Measurements from ENCODE around the gene HNRNPK. TPM values are rescaled to one million over a fixed set of nuclear protein-coding genes. Genes with fewer than 3 reads are reported as not detected.
"Not testable (repeated sequence)": the region's sequence is repeated elsewhere in the genome, so short reads cannot be mapped to it uniquely, and the experiment has no call there.

The HNRNPK gene
- total RNA-seq, 3 donors from 2014 or later, result 929 to 978 (median 948) TPM

DNA sequence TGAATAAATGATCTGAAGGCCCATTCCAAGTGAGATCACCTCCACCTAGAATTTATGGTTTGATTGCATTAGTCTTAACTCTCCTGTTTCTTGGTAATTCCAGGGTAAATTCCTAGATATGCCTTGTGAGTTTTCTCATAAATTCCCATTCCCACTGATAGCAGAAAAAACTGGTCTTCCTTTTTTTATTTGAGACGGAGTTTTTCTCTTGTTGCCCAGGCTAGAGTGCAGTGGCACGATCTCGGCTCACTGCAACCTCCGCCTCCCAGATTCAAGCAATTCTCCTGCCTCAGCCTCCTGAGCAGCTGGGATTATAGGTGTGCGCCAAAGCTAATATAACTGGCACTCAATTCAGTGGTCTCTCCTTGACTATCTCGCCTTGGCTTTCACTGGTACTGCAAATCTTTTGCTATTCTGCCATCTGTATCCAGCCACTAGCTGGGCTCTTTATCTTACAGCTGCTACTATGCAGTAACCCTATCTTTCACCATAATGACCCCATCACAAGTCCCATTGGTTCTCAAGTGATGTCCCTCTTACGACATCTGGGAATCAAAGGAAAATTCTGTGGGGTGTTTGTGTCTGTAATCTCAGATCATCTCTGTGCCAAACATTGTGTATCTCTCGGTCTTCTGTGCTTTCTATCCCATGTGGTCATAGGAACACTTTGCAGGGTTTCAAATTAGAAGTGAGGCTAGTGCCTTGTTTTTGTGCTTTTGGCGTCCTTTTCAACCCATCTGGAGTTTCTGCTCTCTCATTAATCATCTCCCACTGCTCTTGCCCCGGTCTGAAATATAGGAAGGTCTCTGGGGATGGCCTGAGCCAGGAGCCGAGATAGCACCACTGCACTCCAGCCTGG, 14.4 kb downstream of the HNRNPK start:
- Mint-ChIP-seq H3K36me3 (ENCODE audit: insufficient read depth) (peaks cover 28% of the 10 kb centered on the region), H3K27me3 (ENCODE audit: low read depth) (no peaks in the 10 kb centered on the region), H3K4me1 (ENCODE audit: low read depth) (peaks cover 10% of the 10 kb centered on the region), H3K9me3 (no peaks in the 10 kb centered on the region), H3K4me3 (no peak overlapping the region)
- peak; percentile 35 to 40 for ATAC-seq
- no peak for DNase-seq

DNA sequence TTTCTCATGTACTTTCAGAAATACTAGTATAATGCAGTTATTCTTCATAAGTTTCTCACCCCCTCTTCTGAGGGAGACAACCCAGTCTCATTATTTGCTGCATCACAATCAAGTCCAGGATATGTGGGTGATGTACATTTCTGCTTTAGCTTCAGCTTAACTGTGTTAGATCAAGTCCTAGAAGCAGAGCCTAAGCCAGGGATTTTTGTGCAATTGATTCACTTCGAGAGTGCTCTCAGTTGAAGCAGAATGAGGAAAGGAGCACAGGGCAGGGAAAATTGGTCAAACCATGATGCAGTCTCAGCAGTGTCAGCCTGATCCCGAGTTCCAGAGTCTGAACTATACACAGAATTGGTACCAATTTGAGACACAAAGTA, 15.1 kb downstream of the HNRNPK start:
- ATAC-seq (peak in 1 of 2 donors; percentile 18), DNase-seq (no peak)
- Mint-ChIP-seq H3K4me1 (ENCODE audit: low read depth) (peaks cover 5% of the 10 kb centered on the region), H3K4me3 (no peak overlapping the region), H3K27me3 (ENCODE audit: low read depth) (no peaks in the 10 kb centered on the region), H3K36me3 (ENCODE audit: insufficient read depth) (peaks cover 22% of the 10 kb centered on the region), H3K9me3 (no peaks in the 10 kb centered on the region)

DNA sequence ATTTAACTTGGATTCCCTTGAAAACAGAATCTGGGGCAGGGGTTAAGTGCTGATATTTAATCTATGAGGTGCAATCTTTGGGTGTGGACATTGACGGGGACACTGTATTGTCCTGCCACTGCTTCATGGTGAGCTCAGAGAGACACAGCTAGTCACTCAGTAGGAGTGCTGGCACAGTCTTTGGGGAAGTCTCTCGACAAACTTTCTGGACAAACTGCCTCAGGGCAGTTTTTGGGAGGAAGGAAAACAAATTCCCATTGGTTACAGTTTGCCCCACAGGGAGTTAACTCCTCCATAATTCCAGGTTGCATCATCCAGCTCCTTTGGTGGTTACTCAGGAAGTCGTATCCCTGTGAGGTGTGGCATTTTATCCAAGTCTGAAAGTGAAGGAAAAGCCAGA, 17.9 kb downstream of the HNRNPK start:
- no peak for ATAC-seq
- Mint-ChIP-seq H3K4me1 (ENCODE audit: low read depth) (no peaks in the 10 kb centered on the region), H3K9me3 (no peaks in the 10 kb centered on the region), H3K27me3 (ENCODE audit: low read depth) (no peaks in the 10 kb centered on the region), H3K4me3 (no peak overlapping the region), H3K36me3 (ENCODE audit: insufficient read depth) (peaks cover 4% of the 10 kb centered on the region)
- no peak for DNase-seq

DNA sequence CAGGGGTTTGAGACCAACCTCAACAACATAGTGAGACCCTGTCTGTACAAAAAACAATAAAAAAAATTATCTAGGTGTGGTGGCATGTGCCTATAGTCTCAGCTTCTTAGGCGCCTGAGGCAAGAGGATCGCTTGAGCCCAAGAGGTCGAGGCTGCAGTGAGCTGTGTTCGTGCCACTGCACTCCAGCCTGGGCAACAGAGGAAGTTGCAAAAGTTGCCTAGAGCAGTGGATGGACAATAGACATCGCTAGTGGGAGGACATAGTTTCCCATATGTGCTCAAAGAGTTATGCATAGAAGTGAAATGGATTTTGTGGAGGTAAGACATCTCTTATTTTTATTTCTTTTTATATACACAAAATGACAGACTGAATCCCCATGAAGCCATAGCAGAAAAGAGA, 19.0 kb downstream of the HNRNPK start:
- peaks cover 8% of the 10 kb centered on the region for H3K4me1 Mint-ChIP-seq (ENCODE audit: low read depth)
- H3K36me3 Mint-ChIP-seq (ENCODE audit: insufficient read depth), result no peaks in the 10 kb centered on the region
- H3K27me3 Mint-ChIP-seq (ENCODE audit: low read depth), result no peaks in the 10 kb centered on the region
- ATAC-seq, result no peak
- no peaks in the 10 kb centered on the region for H3K9me3 Mint-ChIP-seq
- H3K4me3 Mint-ChIP-seq, result no peak overlapping the region
- no peak for DNase-seq

DNA sequence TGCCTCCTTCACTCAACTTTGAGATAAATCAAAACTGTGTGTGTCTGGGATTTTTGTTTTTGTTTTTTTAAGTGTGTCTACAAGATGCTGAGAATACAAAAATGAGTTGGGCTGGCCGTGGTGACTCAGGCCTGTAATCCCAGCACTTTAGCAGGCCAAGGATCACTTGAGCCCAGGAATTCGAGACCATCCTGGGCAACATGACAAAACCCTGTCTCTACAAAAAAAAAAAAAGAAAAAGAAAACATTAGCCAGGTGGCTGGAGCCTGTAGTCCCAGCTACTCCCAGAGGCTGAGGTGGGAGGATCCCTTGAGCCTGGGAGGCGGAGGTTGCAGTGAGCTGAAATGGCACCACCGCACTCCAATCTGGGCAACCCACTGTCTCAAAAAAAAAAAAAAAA, 21.0 kb downstream of the HNRNPK start:
- Mint-ChIP-seq H3K27me3 (ENCODE audit: low read depth) (no peaks in the 10 kb centered on the region), H3K4me1 (ENCODE audit: low read depth) (peaks cover 17% of the 10 kb centered on the region), H3K4me3 (no peak overlapping the region), H3K9me3 (no peaks in the 10 kb centered on the region), H3K36me3 (ENCODE audit: insufficient read depth) (peaks cover 2% of the 10 kb centered on the region)
- DNase-seq (no peak), ATAC-seq (no peak)

DNA sequence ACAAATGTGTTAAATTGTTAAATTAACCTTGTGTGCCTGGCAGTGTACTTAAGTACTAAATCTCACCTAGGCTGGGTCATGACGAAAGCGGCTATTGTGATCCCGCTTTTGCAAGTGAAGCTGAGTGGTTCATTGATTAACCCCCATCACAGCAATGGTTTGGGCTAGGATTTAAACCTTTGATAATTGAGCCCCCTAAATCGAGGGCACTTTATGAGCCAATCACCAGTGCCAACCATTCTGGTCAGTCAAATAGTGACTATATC, 22.8 kb downstream of the HNRNPK start:
- ATAC-seq (no peak), DNase-seq (no peak)
- Mint-ChIP-seq H3K36me3 (ENCODE audit: insufficient read depth) (peaks cover 2% of the 10 kb centered on the region), H3K9me3 (no peaks in the 10 kb centered on the region), H3K27me3 (ENCODE audit: low read depth) (no peaks in the 10 kb centered on the region), H3K4me1 (ENCODE audit: low read depth) (peaks cover 18% of the 10 kb centered on the region), H3K4me3 (peak overlapping the region; percentile 98)

DNA sequence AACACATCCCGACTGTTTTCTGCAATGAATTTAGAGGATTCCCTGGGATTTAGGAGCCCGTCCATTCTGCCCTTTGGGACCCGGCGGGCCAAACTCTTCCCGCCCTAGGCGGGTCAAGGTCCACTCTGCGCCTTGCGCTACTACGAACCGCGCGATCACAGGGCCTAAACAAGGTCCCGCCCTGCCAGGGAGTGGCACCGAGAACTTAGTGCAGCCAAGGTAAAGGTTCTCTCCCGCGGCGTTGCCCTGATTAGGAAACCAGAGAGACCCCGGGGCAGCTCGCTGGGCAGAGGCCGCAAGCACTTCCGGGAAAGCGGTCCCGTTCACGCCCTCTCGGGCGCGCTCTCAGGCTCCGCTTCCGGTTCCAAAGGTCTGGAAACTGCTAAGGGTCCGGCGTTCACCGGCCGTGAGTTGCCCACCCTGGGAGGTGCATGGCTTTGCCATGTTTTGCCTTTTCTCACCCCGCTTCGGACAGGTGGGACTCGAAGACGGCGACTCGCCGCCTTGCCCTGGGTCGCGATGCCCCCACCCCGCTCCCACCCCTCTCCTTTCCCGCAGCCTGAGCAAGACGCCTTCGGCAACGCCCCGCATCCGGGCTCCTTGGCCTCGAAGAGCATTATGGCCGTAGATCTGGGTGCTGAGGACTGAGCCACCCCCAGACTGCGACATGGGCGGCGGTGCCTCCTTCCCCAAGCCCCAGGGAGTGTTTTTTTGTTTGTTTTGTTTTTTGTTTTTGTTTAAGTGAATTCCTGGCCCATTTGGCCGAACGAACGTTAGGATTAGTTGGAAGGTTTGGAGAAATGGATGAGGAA, 23.4 kb downstream of the HNRNPK start:
- H3K4me3 Mint-ChIP-seq, result peak overlapping the region; percentile 98
- peak; percentile 81 to 84 for ATAC-seq
- H3K36me3 Mint-ChIP-seq (ENCODE audit: insufficient read depth), result peaks cover 2% of the 10 kb centered on the region
- peaks cover 18% of the 10 kb centered on the region for H3K4me1 Mint-ChIP-seq (ENCODE audit: low read depth)
- DNase-seq, result peak; percentile 36
- H3K27me3 Mint-ChIP-seq (ENCODE audit: low read depth), result no peaks in the 10 kb centered on the region
- no peaks in the 10 kb centered on the region for H3K9me3 Mint-ChIP-seq

DNA sequence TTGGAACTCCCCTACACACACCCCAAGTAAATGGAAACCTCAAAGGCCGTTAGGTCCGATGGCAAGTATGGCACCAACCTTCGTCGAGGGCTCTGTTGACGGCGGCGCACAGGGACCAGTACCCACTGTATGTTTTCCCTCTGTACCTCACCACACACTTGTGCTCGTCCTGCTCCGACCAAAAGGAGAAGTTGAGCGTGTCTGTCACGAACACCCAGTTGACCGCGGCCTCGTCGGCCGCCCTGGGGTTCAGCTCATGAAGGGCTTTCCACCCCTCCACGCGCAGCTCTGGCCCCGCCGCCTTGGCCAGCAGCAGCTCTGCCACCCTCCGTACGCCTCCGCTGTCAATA, 24.0 kb downstream of the HNRNPK start:
- peak overlapping the region; percentile 98 for H3K4me3 Mint-ChIP-seq
- H3K36me3 Mint-ChIP-seq (ENCODE audit: insufficient read depth), result peaks cover 2% of the 10 kb centered on the region
- DNase-seq, result no peak
- H3K27me3 Mint-ChIP-seq (ENCODE audit: low read depth), result no peaks in the 10 kb centered on the region
- H3K9me3 Mint-ChIP-seq, result no peaks in the 10 kb centered on the region
- peaks cover 18% of the 10 kb centered on the region for H3K4me1 Mint-ChIP-seq (ENCODE audit: low read depth)
- ATAC-seq, result peak; percentile 53 to 60

DNA sequence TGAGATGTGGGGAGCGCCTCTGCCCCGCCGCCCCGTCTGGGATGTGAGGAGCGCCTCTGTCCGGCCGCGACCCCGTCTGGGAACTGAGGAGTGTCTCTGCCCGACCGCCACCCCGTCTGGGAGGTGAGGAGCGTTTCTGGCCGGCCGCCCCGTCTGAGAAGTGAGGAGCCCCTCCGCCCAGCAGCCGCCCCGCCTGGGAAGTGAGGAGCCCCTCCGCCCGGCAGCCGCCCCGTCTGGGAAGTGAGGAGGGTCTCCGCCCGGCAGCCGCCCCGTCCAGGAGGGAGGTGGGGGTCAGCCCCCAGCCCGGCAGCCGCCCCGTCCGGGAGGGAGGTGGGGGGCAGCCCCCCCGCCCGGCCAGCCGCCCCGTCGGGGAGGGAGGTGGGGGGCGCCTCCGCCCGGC, 31.9 kb downstream of the HNRNPK start:
- not testable (repeated sequence) for H3K27me3 Mint-ChIP-seq (ENCODE audit: low read depth); H3K4me3 Mint-ChIP-seq; ATAC-seq; H3K4me1 Mint-ChIP-seq (ENCODE audit: low read depth); DNase-seq; H3K9me3 Mint-ChIP-seq
- peaks cover 13% of the 10 kb centered on the region for H3K36me3 Mint-ChIP-seq (ENCODE audit: insufficient read depth)

DNA sequence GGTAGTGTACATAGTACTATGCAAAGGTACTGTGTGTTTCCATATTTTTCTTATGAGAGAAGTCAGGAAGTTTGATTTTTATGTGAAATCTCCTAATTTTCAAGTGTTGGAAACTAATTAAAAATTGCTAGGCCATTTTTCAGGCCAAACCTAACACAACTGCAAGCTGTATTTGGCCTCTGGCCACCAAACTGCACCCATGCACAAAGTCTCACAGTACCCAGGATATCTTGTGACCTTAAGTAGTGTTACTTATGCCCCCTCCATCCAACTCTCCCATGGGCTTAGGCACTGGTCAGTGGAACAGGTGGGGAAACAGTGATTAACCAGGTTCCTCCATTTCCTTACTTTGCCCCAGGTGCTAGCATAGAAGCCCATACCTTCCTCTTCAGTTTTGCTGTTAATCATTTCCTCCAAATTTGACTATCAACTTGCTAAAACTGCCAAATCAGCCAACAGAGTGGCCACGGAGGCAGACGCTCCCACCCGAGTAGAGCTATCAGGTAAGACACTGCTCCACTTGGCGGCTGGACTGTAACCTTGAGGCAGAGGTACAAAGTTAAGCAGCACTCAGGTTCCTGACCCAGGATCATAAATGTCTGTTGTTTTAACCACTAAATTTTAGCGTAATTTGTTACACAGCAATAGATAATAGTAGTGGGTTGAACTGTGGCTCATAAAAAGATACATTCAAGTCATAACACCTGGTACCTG, 39.3 kb downstream of the HNRNPK start:
- no peaks in the 10 kb centered on the region for H3K27me3 Mint-ChIP-seq (ENCODE audit: low read depth)
- no peaks in the 10 kb centered on the region for H3K9me3 Mint-ChIP-seq
- no peaks in the 10 kb centered on the region for H3K4me1 Mint-ChIP-seq (ENCODE audit: low read depth)
- peaks cover 25% of the 10 kb centered on the region for H3K36me3 Mint-ChIP-seq (ENCODE audit: insufficient read depth)
- H3K4me3 Mint-ChIP-seq, result no peak overlapping the region
- DNase-seq, result no peak
- ATAC-seq, result no peak

DNA sequence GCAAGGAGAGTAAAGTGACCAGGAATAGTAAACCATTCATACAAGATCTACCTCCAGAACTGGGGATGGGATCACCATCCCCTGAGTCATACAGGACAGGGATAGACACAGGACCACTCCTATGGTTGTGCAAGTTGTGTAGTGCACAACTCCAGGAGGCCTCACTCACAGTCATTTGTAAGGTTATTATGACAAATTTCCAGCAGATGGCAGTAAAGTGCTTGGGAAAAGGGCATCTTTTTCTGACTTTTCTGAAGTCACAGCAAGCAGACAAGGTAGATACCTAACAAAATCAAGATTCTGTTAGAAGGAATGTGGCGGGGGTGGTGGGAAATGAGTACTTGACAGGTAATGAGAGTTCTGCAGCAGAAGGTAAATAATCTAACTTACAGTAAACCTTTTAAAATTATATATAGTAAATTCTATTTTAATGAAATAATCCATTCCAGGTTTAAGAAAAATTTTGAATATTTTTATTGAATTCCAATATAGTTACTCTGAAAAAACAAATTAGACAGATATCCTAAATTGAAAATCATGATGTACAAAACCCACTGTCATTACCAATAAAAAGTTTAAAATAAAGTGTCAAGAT, 42.1 kb downstream of the HNRNPK start:
- Mint-ChIP-seq H3K9me3 (no peaks in the 10 kb centered on the region), H3K4me3 (no peak overlapping the region), H3K4me1 (ENCODE audit: low read depth) (no peaks in the 10 kb centered on the region), H3K36me3 (ENCODE audit: insufficient read depth) (peaks cover 18% of the 10 kb centered on the region), H3K27me3 (ENCODE audit: low read depth) (no peaks in the 10 kb centered on the region)
- DNase-seq, result peak; percentile 6
- peak; percentile 60 to 73 for ATAC-seq

DNA sequence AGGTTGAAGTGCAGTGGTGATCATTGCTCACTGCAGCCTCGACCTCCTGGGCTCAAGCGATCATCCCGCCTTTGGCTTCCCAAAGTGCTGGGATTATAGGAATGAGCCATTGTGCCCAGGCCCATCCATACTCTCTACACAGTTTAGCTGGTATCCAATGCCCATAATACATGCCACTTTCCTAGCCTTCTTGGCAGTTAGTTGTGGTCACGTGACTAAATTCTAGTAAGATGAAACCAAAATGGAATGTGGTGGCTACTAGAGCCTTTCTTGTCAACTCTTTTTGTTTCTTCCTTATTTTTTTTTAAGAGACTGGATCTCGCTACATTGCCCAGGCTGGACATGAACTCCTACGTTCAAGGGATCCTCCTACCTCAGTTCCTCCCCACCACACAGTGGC, 43.5 kb downstream of the HNRNPK start:
- DNase-seq (no peak), ATAC-seq (no peak)
- peaks cover 10% of the 10 kb centered on the region for H3K36me3 Mint-ChIP-seq (ENCODE audit: insufficient read depth)
- no peaks in the 10 kb centered on the region for H3K27me3 Mint-ChIP-seq (ENCODE audit: low read depth)
- H3K9me3 Mint-ChIP-seq, result no peaks in the 10 kb centered on the region
- peaks cover 5% of the 10 kb centered on the region for H3K4me1 Mint-ChIP-seq (ENCODE audit: low read depth)
- no peak overlapping the region for H3K4me3 Mint-ChIP-seq

DNA sequence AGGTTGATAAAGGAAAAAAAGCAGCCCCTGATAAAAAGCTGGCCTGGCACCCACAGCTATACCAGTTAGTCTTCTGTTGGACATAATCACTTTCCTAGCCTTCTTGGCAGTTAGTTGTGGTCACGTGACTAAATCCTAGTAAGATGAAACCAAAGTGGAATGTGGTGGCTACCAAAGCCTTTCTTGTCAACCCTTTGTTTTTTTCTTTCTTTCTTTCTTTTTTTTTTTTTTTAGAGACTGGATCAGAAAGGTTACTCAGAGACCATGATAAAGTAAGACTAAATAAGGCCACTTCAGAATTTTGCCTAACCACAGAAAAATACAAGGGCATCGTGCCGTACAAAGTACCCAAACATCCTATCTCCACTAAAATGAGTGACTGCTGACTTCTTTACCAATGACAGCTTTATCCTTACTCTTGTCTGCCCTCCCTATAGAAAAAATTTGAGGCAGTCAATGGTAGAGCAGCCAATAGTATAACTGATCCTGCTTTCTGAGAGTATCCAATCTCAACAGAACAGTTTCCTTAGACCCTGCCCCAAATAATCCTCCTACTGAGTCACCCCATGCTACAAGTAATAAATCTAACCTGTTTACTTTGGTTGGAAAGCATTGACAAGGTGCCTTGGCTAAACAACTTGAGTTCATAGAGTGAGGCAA, 44.6 kb downstream of the HNRNPK start:
- Mint-ChIP-seq H3K36me3 (ENCODE audit: insufficient read depth) (peaks cover 7% of the 10 kb centered on the region), H3K9me3 (no peaks in the 10 kb centered on the region), H3K27me3 (ENCODE audit: low read depth) (no peaks in the 10 kb centered on the region), H3K4me1 (ENCODE audit: low read depth) (peaks cover 9% of the 10 kb centered on the region), H3K4me3 (no peak overlapping the region)
- DNase-seq (no peak), ATAC-seq (no peak)

Data from activated T-cell treated with anti-CD3 and anti-CD28 coated beads, Interleukin-2, amount 50 U/mL, for 4 hours (primary cell).